Kidney (tissue), 14 donors: ENCODE data around the gene ADCK1. TPM values are rescaled to one million over a fixed set of nuclear protein-coding genes. Genes with fewer than 3 reads are reported as not detected.
"Not testable (repeated sequence)": the region's sequence is repeated elsewhere in the genome, so short reads cannot be mapped to it uniquely, and the experiment has no call there.

Source experiments
- DNase-seq, 5 donors: peaks; one replicate each; pipeline ENCODE4 v3.0.0-alpha.2; 2013 to 2020
- FAIRE-seq: peaks from 2 replicates; lab custom pipeline; 2012; peaks lifted over from hg19 to GRCh38; lab: Jason Lieb, UNC
- H3K27ac ChIP-seq, 2 donors: one replicate each; pipeline ENCODE4 v1.7.0; 2013; ENCODE audit warnings: low read depth in 2 of 2, low read length in 2 of 2, inconsistent platforms in 1 of 2
- H3K27me3 ChIP-seq: one replicate; pipeline ENCODE4 v1.7.1; 2013; ENCODE audit warnings: low read length, inconsistent platforms; ENCODE audit not compliant: control insufficient read depth, insufficient read depth
- H3K36me3 ChIP-seq, 3 donors: one replicate each; pipeline versions ENCODE4 v1.7.0 to v1.7.1; 2013; ENCODE audit warnings: low read length in 3 of 3, control low read depth in 1 of 3, inconsistent platforms in 1 of 3; ENCODE audit not compliant: insufficient read depth in 3 of 3, control insufficient read depth in 2 of 3
- H3K4me1 ChIP-seq, 3 donors: one replicate each; pipeline versions ENCODE4 v1.7.0 to v1.7.1; 2013; ENCODE audit warnings: low read length in 3 of 3, inconsistent platforms in 1 of 3, low read depth in 1 of 3; ENCODE audit not compliant: control insufficient read depth in 2 of 3, insufficient read depth in 2 of 3
- H3K4me3 ChIP-seq, 3 donors: one replicate each; pipeline versions ENCODE4 v1.7.0 to v1.8.1; 2013; ENCODE audit warnings: low read length in 3 of 3, control low read depth in 1 of 3, inconsistent platforms in 1 of 3
- H3K9ac ChIP-seq, 3 donors: one replicate each; pipeline versions ENCODE4 v1.7.0 to v1.7.1; 2013; ENCODE audit warnings: low read length in 3 of 3, control low read depth in 1 of 3, inconsistent platforms in 1 of 3
- H3K9me3 ChIP-seq, 3 donors: one replicate each; pipeline versions ENCODE4 v1.7.0 to v1.7.1; 2013; ENCODE audit warnings: low read length in 3 of 3, control low read depth in 1 of 3, inconsistent platforms in 1 of 3; ENCODE audit not compliant: control insufficient read depth in 2 of 3, insufficient read depth in 1 of 3
- CTCF ChIP-seq: IDR thresholded peaks from 3 replicates; pipeline ENCODE4 v1.5.1; 2012; ENCODE audit warnings: mild to moderate bottlenecking, moderate library complexity, borderline replicate concordance; ENCODE audit not compliant: insufficient read depth; ENCODE audit errors: extremely low read depth
- intact Hi-C: fragments of 100-400 bp; cut with DNase I; formaldehyde crosslinking; loops from one replicate; pipeline ENCODE4 v1.11.1; 2022
- polyA plus RNA-seq: library from polyadenylated mRNA; stranded (reverse); fragments of 350-450 nt; fragmentation: Illumina TruSeq; extraction: RNeasy Lipid Tissue Mini Kit (QIAGEN cat#74804); gene quantifications from one replicate; pipeline ENCODE4 v1.2.3, GENCODE V29; 2014; ENCODE audit warnings: low read depth, low replicate concordance; ENCODE audit not compliant: insufficient read depth
- total RNA-seq: library from RNA; stranded (reverse); fragmentation: NEBNext Ultra II Directional; extraction: Animal tissue kit (Norgen Biotek cat#: 25700); gene quantifications from one replicate; pipeline ENCODE4 v1.2.1, GENCODE V29; 2021
- donor health status: control.
- donor health status: control.
- donor health status: control.
- donor health status: control.
- donor health status: control.
- donor health status: DM: yes; HTN: yes; CAD: no.
- donor health status: Normal renal cell carcinoma (clear cell type).

ADCK1 gene
- total and polyA plus RNA-seq, 2 donors from 2014 or later = 8.0 to 10.3 TPM

GRCh38 chr14:77782202-77782601, 17.7 kb upstream of the ADCK1 start:
- intact Hi-C loops = no loop called here
- Histone ChIP-seq H3K9me3 (no peaks in the 10 kb centered on the region), H3K9ac (no peak overlapping the region), H3K36me3 (no peaks in the 10 kb centered on the region), H3K4me3 (no peak overlapping the region), H3K27ac (no peak overlapping the region), H3K27me3 (no peaks in the 10 kb centered on the region), H3K4me1 (no peaks in the 10 kb centered on the region)
- DNase-seq = no peak
- TF ChIP-seq CTCF = no peak
- FAIRE-seq = no peak

- FAIRE-seq (no peak), DNase-seq (no peak)
- H3K4me3 ChIP-seq = no peak overlapping the region
- H3K9me3 ChIP-seq = no peaks in the 10 kb centered on the region
- no peak for TF ChIP-seq CTCF
- intact Hi-C loops = no loop called here
- no peak overlapping the region for H3K9ac ChIP-seq
- H3K27me3 ChIP-seq = no peaks in the 10 kb centered on the region
- no peaks in the 10 kb centered on the region for H3K4me1 ChIP-seq
- H3K27ac ChIP-seq = no peak overlapping the region
- no peaks in the 10 kb centered on the region for H3K36me3 ChIP-seq
Measured at GRCh38 chr14:77786148-77786547, 13.8 kb upstream of the ADCK1 start.

DNA sequence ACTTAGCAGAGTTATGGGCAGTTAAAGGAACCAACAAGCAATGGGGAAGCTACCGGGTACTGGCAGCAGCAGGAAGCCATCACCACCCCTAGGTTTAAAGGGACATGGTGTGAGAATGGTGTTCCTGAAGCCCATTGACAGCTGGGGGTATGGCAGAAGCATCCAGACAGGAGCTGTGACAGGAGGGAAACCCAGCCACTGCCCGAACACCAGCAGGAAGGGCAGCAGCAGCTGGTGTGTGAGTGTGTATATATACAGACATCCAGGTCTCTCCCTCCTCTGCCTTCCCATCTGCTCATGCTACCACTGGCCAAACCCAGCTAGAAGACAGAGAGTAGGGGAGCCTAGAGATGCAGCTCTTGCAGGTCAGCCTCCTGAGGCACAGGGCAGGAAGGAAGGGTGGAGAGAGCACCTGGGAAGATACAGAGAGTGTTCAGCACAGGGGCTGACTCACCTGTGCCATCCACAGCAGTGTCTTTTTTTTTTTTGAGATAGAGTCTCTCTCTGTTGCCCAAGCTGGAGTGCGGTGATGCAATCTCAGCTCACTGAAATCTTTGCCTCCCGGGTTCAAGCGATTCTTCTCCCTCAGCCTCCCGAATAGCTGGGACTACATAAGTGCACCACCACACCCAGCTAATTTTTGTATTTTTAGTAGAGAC, 9.2 kb upstream of the ADCK1 start:
- no peaks in the 10 kb centered on the region for H3K27me3 ChIP-seq
- FAIRE-seq (no peak), DNase-seq (no peak)
- H3K9ac ChIP-seq = no peak overlapping the region
- H3K9me3 ChIP-seq = no peaks in the 10 kb centered on the region
- H3K4me1 ChIP-seq = no peaks in the 10 kb centered on the region
- no peaks in the 10 kb centered on the region for H3K36me3 ChIP-seq
- no peak overlapping the region for H3K27ac ChIP-seq
- intact Hi-C loops = no loop called here
- H3K4me3 ChIP-seq = no peak overlapping the region
- no peak for TF ChIP-seq CTCF

DNA sequence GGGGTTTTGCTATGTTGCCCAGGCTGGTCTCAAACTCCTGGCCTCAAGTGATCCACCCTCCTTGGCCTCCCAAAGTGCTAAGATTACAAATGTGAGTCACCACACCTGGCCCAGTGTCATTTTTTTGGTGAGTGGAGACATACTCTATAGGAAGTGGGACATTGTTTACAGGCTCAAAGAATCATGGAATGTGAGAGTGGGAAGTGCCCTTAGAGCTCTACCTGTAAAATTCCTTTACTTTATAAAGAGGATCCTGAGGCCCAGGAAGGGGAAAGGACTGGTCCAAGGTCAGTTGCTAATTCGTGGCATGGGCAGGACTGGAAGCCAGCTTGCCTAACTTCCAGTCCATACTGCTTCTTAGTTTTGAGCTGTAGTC, 8.7 kb upstream of the ADCK1 start:
- Histone ChIP-seq H3K27ac (no peak overlapping the region), H3K9ac (no peak overlapping the region), H3K36me3 (no peaks in the 10 kb centered on the region), H3K4me3 (no peak overlapping the region), H3K27me3 (no peaks in the 10 kb centered on the region), H3K4me1 (no peaks in the 10 kb centered on the region), H3K9me3 (no peaks in the 10 kb centered on the region)
- FAIRE-seq (no peak), DNase-seq (no peak)
- no peak for TF ChIP-seq CTCF
- intact Hi-C loops = no loop called here

DNA sequence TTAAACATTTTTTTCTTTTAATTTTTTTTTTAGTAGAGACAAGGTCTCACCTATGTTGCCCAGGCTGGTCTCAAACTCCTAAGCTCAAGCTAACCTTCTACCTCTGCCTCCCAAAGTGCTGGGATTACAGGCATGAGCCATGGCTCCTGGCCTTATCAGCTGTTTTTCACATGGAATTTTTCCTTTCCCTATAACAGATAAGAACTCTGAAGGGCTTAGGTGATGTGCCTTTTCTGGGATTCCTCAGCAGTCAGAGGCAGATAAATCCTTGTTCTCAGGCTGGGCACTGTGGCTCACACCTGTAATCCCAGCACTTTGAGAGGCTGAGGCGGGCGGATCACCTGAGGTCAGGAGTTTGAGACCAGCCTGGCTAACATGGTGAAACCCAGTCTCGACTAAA, 6.7 kb upstream of the ADCK1 start:
- H3K27me3 ChIP-seq, H3K9me3 ChIP-seq, DNase-seq, H3K27ac ChIP-seq, H3K9ac ChIP-seq, FAIRE-seq, intact Hi-C loops, H3K4me3 ChIP-seq, H3K36me3 ChIP-seq, H3K4me1 ChIP-seq: not testable (repeated sequence)
